GM23338 (cell line): ENCODE results near the gene GZF1. TPM values are rescaled to one million over a fixed set of nuclear protein-coding genes. Genes with fewer than 3 reads are reported as not detected.

ENCODE experiments used
- ATAC-seq: fragments of 200-7000 bp; cut with Tn5 transposase; 3 replicates; pipeline ENCODE4 v1.9.1; 2020
- DNase-seq: peaks from one replicate; pipeline ENCODE4 v3.0.0-alpha.2; 2015; ENCODE audit warnings: low spot score
- H2AFZ ChIP-seq: fragments of 200-600 bp; sonication (generic); 2 replicates; pipeline ENCODE4 v1.8.0; 2016; ENCODE audit warnings: antibody characterized with exemption, mild to moderate bottlenecking, moderate library complexity
- H3F3A ChIP-seq: fragments of 200-600 bp; sonication (generic); replicated peaks from 2 replicates; pipeline ENCODE4 v1.8.0; 2017; ENCODE audit warnings: antibody characterized with exemption, mixed run types, low read depth
- H3K27ac ChIP-seq: fragments of 200-600 bp; sonication (generic); 2 replicates; pipeline ENCODE4 v1.6.1; 2016; ENCODE audit warnings: low read depth
- H3K27me3 ChIP-seq: fragments of 200-600 bp; sonication (generic); 2 replicates; pipeline ENCODE4 v1.8.0; 2016; ENCODE audit warnings: mild to moderate bottlenecking, mixed run types, moderate library complexity; ENCODE audit not compliant: insufficient read depth
- H3K36me3 ChIP-seq: fragments of 200-600 bp; sonication (generic); 2 replicates; pipeline ENCODE4 v1.8.0; 2016; ENCODE audit warnings: mild to moderate bottlenecking; ENCODE audit not compliant: insufficient read depth
- H3K4me1 ChIP-seq: fragments of 200-600 bp; sonication (generic); 2 replicates; pipeline ENCODE4 v1.8.0; 2016; ENCODE audit warnings: mild to moderate bottlenecking, moderate library complexity; ENCODE audit not compliant: insufficient read depth
- H3K4me2 ChIP-seq: fragments of 200-600 bp; sonication (generic); 2 replicates; pipeline ENCODE4 v1.7.1; 2017; ENCODE audit warnings: mixed run types
- H3K4me3 ChIP-seq: fragments of 200-600 bp; sonication (generic); 2 replicates; pipeline ENCODE4 v1.6.1; 2016; ENCODE audit warnings: mixed run types
- H3K79me2 ChIP-seq: fragments of 200-600 bp; sonication (generic); replicated peaks from 2 replicates; pipeline ENCODE4 v1.8.0; 2017; ENCODE audit warnings: mild to moderate bottlenecking; ENCODE audit not compliant: insufficient read depth
- H3K9me2 ChIP-seq: fragments of 200-600 bp; sonication (generic); 2 replicates; pipeline ENCODE4 v1.8.0; 2017; ENCODE audit not compliant: insufficient read depth
- H4K20me1 ChIP-seq: fragments of 200-600 bp; sonication (generic); replicated peaks from 2 replicates; pipeline ENCODE4 v1.8.0; 2017; ENCODE audit warnings: mild to moderate bottlenecking; ENCODE audit not compliant: insufficient read depth
- H3K27ac Mint-ChIP-seq: 2 replicates; pipeline ENCODE4 v1.8.0; 2020; ENCODE audit warnings: inconsistent platforms, mild to moderate bottlenecking, moderate library complexity, mixed read lengths
- H3K27me3 Mint-ChIP-seq: 3 replicates; pipeline ENCODE4 v1.8.0; 2022; ENCODE audit warnings: low read depth, mild to moderate bottlenecking, moderate library complexity, mixed read lengths, inconsistent platforms; ENCODE audit not compliant: insufficient read depth, poor library complexity
- H3K36me3 Mint-ChIP-seq: 3 replicates; pipeline ENCODE4 v1.8.0; 2021; ENCODE audit warnings: low read depth, mild to moderate bottlenecking, inconsistent platforms, moderate library complexity, mixed read lengths
- H3K4me1 Mint-ChIP-seq: 3 replicates; pipeline ENCODE4 v1.8.0; 2020; ENCODE audit warnings: mild to moderate bottlenecking, inconsistent platforms, mixed read lengths
- H3K4me3 Mint-ChIP-seq: 3 replicates; pipeline ENCODE4 v1.8.0; 2021; ENCODE audit warnings: moderate library complexity, mild to moderate bottlenecking, inconsistent platforms, mixed read lengths
- H3K9me3 Mint-ChIP-seq: 3 replicates; pipeline ENCODE4 v1.8.0; 2020; ENCODE audit warnings: moderate library complexity, mild to moderate bottlenecking, inconsistent platforms, mixed read lengths
- ETS1 ChIP-seq: IDR thresholded peaks from 2 replicates; pipeline ENCODE4 v1.6.1; 2016; ENCODE audit warnings: antibody characterized with exemption
- EZH2phosphoT487 ChIP-seq: fragments of 200-600 bp; sonication (generic); IDR thresholded peaks from one replicate; pipeline ENCODE4 v1.8.1; 2018; ENCODE audit warnings: antibody characterized with exemption; ENCODE audit not compliant: unreplicated experiment
- JUNB ChIP-seq: IDR thresholded peaks from one replicate; pipeline ENCODE4 v1.6.1; 2016; ENCODE audit warnings: antibody characterized with exemption; ENCODE audit not compliant: unreplicated experiment
- NANOG ChIP-seq: IDR thresholded peaks from 2 replicates; pipeline ENCODE4 v1.6.1; 2016; ENCODE audit warnings: antibody characterized with exemption, borderline replicate concordance
- POLR2AphosphoS5 ChIP-seq: IDR thresholded peaks from 2 replicates; pipeline ENCODE4 v1.6.1; 2016; ENCODE audit warnings: antibody characterized with exemption, low read depth
- STAT1 ChIP-seq: IDR thresholded peaks from one replicate; pipeline ENCODE4 v1.6.1; 2016; ENCODE audit warnings: antibody characterized with exemption; ENCODE audit not compliant: unreplicated experiment
- ZNF114 ChIP-seq: fragments of 250-450 bp; sonication (Bioruptor Pico); IDR thresholded peaks from 2 replicates; pipeline ENCODE4 v1.5.0; 2020; ENCODE audit warnings: mild to moderate bottlenecking, moderate library complexity
- ZNF331 ChIP-seq: fragments of 250-450 bp; sonication (Bioruptor Pico); IDR thresholded peaks from 2 replicates; pipeline ENCODE4 v1.5.0; 2020; ENCODE audit warnings: low read depth, mild to moderate bottlenecking, moderate library complexity
- polyA plus RNA-seq: library from polyadenylated mRNA; unstranded; fragments of >200 nt; fragmentation: Nextera tagmentation; extraction: Ambion mirVana; gene quantifications from 2 replicates; pipeline ENCODE4 v1.2.1, GENCODE V29; 2016
- total RNA-seq: library from RNA; depleted of rRNA; stranded (reverse); fragments of >200 nt; shearing (Covaris generic); gene quantifications from 2 replicates; pipeline ENCODE4 v1.2.3, GENCODE V29; 2014
- TF ChIP-seq, protein P1 (sequence below): fragments of 250-450 bp; sonication (Bioruptor Pico); IDR thresholded peaks from 2 replicates; pipeline ENCODE4 v1.5.0; 2020; ENCODE audit warnings: mild to moderate bottlenecking, moderate library complexity
- TF ChIP-seq, protein P2 (sequence below): IDR thresholded peaks from one replicate; pipeline ENCODE4 v1.6.1; 2018; ENCODE audit warnings: antibody characterized with exemption; ENCODE audit not compliant: unreplicated experiment

Gene GZF1
- total and polyA plus RNA-seq, 2 experiments from 2014 or later = 4.2 to 15.7 TPM

- Mint-ChIP-seq H3K27me3 (no peaks in the 10 kb centered on the region), H3K4me3 (no peak overlapping the region), H3K36me3 (no peaks in the 10 kb centered on the region; the same call in 2 of the 3 replicates), H3K27ac (no peak overlapping the region), H3K4me1 (peaks cover 19% of the 10 kb centered on the region), H3K9me3 (no peaks in the 10 kb centered on the region)
- peaks cover 45% of the 10 kb centered on the region for H4K20me1 ChIP-seq
- ATAC-seq = no peak
- H3K4me1 ChIP-seq = peaks cover 9% of the 10 kb centered on the region
- no peak overlapping the region for H3K4me2 ChIP-seq
- H3K27me3 ChIP-seq = no peaks in the 10 kb centered on the region
- DNase-seq = no peak
- H3K79me2 ChIP-seq = peaks cover 99% of the 10 kb centered on the region
- no peak overlapping the region for H2AFZ ChIP-seq
- H3K9me2 ChIP-seq = no peaks in the 10 kb centered on the region
- TF ChIP-seq POLR2AphosphoS5 = no peak
- no peak for TF ChIP-seq ETS1
- TF ChIP-seq ZNF114 (CRISPR knock-in tag) = no peak
- TF ChIP-seq, protein P1, sequence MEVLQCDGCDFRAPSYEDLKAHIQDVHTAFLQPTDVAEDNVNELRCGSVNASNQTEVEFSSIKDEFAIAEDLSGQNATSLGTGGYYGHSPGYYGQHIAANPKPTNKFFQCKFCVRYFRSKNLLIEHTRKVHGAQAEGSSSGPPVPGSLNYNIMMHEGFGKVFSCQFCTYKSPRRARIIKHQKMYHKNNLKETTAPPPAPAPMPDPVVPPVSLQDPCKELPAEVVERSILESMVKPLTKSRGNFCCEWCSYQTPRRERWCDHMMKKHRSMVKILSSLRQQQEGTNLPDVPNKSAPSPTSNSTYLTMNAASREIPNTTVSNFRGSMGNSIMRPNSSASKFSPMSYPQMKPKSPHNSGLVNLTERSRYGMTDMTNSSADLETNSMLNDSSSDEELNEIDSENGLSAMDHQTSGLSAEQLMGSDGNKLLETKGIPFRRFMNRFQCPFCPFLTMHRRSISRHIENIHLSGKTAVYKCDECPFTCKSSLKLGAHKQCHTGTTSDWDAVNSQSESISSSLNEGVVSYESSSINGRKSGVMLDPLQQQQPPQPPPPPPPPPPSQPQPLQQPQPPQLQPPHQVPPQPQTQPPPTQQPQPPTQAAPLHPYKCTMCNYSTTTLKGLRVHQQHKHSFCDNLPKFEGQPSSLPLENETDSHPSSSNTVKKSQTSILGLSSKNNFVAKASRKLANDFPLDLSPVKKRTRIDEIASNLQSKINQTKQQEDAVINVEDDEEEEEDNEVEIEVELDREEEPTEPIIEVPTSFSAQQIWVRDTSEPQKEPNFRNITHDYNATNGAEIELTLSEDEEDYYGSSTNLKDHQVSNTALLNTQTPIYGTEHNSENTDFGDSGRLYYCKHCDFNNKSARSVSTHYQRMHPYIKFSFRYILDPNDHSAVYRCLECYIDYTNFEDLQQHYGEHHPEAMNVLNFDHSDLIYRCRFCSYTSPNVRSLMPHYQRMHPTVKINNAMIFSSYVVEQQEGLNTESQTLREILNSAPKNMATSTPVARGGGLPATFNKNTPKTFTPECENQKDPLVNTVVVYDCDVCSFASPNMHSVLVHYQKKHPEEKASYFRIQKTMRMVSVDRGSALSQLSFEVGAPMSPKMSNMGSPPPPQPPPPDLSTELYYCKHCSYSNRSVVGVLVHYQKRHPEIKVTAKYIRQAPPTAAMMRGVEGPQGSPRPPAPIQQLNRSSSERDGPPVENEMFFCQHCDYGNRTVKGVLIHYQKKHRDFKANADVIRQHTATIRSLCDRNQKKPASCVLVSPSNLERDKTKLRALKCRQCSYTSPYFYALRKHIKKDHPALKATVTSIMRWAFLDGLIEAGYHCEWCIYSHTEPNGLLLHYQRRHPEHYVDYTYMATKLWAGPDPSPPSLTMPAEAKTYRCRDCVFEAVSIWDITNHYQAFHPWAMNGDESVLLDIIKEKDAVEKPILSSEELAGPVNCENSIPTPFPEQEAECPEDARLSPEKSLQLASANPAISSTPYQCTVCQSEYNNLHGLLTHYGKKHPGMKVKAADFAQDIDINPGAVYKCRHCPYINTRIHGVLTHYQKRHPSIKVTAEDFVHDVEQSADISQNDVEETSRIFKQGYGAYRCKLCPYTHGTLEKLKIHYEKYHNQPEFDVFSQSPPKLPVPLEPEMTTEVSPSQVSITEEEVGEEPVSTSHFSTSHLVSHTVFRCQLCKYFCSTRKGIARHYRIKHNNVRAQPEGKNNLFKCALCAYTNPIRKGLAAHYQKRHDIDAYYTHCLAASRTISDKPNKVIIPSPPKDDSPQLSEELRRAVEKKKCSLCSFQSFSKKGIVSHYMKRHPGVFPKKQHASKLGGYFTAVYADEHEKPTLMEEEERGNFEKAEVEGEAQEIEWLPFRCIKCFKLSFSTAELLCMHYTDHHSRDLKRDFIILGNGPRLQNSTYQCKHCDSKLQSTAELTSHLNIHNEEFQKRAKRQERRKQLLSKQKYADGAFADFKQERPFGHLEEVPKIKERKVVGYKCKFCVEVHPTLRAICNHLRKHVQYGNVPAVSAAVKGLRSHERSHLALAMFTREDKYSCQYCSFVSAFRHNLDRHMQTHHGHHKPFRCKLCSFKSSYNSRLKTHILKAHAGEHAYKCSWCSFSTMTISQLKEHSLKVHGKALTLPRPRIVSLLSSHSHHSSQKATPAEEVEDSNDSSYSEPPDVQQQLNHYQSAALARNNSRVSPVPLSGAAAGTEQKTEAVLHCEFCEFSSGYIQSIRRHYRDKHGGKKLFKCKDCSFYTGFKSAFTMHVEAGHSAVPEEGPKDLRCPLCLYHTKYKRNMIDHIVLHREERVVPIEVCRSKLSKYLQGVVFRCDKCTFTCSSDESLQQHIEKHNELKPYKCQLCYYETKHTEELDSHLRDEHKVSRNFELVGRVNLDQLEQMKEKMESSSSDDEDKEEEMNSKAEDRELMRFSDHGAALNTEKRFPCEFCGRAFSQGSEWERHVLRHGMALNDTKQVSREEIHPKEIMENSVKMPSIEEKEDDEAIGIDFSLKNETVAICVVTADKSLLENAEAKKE = no peak
- TF ChIP-seq, protein P2, sequence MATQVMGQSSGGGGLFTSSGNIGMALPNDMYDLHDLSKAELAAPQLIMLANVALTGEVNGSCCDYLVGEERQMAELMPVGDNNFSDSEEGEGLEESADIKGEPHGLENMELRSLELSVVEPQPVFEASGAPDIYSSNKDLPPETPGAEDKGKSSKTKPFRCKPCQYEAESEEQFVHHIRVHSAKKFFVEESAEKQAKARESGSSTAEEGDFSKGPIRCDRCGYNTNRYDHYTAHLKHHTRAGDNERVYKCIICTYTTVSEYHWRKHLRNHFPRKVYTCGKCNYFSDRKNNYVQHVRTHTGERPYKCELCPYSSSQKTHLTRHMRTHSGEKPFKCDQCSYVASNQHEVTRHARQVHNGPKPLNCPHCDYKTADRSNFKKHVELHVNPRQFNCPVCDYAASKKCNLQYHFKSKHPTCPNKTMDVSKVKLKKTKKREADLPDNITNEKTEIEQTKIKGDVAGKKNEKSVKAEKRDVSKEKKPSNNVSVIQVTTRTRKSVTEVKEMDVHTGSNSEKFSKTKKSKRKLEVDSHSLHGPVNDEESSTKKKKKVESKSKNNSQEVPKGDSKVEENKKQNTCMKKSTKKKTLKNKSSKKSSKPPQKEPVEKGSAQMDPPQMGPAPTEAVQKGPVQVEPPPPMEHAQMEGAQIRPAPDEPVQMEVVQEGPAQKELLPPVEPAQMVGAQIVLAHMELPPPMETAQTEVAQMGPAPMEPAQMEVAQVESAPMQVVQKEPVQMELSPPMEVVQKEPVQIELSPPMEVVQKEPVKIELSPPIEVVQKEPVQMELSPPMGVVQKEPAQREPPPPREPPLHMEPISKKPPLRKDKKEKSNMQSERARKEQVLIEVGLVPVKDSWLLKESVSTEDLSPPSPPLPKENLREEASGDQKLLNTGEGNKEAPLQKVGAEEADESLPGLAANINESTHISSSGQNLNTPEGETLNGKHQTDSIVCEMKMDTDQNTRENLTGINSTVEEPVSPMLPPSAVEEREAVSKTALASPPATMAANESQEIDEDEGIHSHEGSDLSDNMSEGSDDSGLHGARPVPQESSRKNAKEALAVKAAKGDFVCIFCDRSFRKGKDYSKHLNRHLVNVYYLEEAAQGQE = no peak
- no peak for TF ChIP-seq ZNF331 (CRISPR knock-in tag)
- no peak for TF ChIP-seq STAT1
- no peak for TF ChIP-seq JUNB
- TF ChIP-seq NANOG = no peak
- no peak for TF ChIP-seq EZH2phosphoT487
- no peaks in the 10 kb centered on the region for H3K36me3 ChIP-seq
- H3K4me3 ChIP-seq = no peak overlapping the region
- H3K27ac ChIP-seq = no peak overlapping the region
- no peaks in the 10 kb centered on the region for H3F3A ChIP-seq
These were observed 54.1 kb downstream of the GZF1 start for GRCh38 chr20:23415959-23416583.
